GM19372 (cell line): Measurements from ENCODE around the gene APBA2.

Experiments
- ATAC-seq: cut with Tn5 transposase; IDR thresholded peaks from one replicate; pipeline ENCODE4 v1.9.1; 2021; ENCODE audit warnings: mild to moderate bottlenecking, low read depth, moderate library complexity; ENCODE audit not compliant: unreplicated experiment

APBA2 gene

DNA sequence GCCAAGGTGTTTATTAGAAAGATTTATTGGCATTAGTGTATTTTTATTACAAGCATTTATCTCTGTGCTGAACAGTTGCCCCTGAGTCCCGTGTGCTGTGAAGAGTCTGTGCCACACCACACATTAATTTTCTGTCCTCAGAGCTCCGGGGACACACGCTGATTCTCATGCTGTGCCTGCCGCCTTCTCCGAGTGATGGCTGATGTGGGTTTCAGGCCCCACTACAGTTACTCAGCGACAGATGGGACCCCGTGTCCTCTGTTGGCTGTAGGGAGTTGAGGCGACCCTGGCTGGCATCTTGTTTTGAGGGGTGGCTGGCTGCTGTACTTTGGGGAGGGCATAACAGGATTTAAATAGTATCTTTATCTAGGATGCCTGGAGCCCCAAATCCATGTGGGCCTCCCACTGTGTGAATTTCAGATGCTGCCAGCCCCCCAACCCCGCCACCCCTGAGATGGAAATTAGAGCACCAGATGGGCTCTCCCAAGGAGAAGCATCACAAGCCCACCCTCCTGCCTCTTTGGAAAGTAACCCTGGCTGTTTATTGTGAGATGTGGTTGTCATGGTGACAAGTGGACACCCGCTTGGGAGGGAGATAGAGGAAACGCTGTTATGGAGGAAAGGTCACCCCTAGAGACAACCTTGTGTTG, 185.6 kb downstream of the APBA2 start:
- ATAC-seq, result no peak

DNA sequence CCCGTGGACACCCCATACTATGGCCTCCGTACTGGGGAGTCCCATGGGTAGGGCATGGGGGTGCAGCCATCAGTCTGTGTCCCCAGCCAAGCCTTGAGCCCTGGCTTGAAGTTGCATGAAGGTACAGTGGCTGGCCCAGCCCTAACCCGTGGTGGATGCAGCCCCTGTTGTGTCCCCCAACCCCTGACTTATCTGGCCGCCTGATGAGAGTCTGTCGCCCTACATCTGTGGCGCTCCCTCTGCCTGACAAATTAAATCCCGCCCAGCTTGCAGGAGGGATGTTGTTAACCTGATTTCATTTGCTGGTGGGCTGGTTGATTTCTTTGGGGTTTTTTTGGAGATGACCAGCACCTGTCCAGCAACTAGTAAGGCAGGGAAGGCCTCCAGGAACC, 186.1 kb downstream of the APBA2 start:
- ATAC-seq, result no peak

GRCh38 chr15:29072444-29072843, 186.7 kb downstream of the APBA2 start:
- ATAC-seq, result no peak

DNA sequence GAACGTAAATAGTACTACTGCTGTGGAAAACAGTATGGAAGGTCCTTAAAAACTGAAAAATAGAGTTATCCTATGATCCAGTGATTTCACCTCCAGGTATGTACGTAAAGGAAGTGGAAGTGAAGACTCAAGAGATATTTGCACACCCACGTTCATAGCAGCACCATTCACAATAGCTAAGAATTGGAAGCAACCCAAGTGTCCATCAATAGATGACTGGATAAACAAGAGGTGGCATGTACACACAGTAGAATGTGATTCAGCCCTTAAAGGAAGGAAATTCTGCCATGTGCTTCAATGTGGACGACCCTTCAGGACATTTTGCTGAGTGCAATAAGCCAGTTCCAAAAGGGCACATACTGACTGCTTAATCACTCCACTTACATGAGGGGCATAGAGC, 188.3 kb downstream of the APBA2 start:
- no peak for ATAC-seq

GRCh38 chr15:29078541-29078940, 192.8 kb downstream of the APBA2 start:
- no peak for ATAC-seq

- ATAC-seq, result no peak
Observed at GRCh38 chr15:29079479-29079878, 193.7 kb downstream of the APBA2 start.

DNA sequence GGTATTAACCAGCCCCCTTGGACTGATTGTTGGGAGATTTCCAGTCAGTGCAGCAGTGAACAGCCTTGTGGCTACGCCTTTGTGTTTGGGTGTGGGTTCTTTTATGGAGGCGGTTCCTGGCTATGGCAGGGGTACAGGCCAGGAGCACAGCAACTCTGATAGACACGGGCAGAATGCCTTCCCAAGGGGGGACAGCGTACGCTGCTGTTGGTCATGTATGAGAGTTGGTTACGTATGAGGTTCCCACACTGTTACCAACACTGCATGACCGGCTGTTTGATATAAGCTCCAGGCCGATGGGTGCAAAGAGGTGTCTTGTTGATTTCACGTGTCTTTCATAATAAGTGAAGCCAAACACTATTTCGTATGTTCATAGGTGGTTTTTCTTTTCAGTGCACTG, 196.0 kb downstream of the APBA2 start:
- no peak for ATAC-seq

- ATAC-seq, result no peak
Observed at GRCh38 chr15:29083161-29083560, 197.4 kb downstream of the APBA2 start.

DNA sequence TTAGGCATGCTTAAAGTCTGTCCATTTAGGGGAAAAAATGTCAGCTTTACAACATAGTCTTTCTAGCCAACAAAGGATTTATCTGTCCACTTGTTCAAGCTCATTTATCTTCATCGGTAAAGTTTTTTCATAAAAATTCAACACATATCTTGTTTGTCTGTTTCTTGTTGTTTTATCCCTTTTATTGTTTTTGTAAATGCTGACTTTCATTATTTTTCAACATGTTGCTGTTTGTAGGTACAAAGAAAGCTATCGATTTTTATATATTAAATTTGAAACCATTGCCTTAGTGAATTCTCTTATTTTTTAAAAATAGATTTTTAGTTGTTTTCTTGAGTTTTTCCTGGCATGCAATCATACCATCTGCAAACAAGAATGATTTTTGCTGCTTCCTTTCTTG, 198.1 kb downstream of the APBA2 start:
- no peak for ATAC-seq

DNA sequence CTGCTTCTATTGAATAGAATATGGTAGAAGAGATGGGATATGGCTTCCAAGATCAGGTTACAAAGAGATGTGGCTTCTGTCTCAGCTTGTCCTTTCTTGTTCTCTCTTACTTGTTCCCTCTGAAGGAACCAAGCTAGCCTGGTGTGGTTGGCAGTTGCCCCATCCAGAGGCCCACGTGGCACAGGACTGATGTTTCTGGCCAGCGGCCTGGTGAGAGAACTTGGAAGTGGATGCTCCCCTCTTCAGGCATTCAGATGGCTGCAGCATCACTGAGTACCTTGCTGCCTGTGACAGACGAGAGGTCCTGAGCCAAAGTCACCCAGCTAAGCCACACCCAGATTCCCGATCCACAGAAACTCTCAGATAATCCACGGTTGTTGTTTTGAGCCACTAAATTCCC, 200.2 kb downstream of the APBA2 start:
- ATAC-seq, result no peak

- ATAC-seq, result no peak
Observed at GRCh38 chr15:29086891-29087290, 201.1 kb downstream of the APBA2 start.

DNA sequence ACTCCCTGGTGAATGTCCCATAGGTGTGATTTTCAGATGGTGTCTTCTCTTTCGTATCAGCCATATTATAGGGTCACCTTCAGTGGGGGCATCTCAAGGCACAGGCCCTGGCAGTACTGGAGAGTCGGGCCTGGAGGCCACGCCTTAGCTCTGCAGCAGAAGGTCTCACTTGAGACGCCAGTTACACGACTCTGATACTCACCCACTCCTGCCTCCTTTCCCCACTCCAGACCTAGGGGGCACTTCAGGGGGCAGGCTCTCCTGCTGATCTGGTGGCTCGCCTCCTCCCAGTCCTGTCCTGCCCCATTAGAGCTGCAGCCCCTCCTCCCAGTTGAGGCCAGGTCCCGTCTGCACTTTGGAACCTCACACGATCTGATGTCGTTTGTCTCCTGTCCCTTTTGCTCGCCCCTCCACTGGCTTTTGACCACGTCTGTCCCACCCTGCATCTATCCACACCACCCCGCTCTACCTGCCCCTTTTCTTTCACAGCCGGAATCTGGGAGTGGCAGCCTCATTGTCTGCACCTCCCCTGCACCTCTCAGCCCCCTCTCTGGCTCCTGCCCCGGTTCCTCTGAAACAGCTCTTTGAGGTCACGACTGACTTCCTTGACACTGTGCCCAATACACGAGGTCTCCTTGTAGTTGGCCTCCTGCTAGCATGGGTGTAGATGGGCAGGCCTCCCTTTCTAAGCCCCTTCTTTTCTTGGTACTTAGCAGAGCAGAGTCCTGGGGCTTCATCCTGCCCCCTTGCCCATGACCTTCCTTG, 201.9 kb downstream of the APBA2 start:
- ATAC-seq, result no peak

- no peak for ATAC-seq
Observed at GRCh38 chr15:29088666-29089065, 202.9 kb downstream of the APBA2 start.

GRCh38 chr15:29089731-29090616, 204.2 kb downstream of the APBA2 start:
- ATAC-seq, result no peak

GRCh38 chr15:29090617-29091466, 205.1 kb downstream of the APBA2 start:
- ATAC-seq, result no peak

- no peak for ATAC-seq
Observed at GRCh38 chr15:29091666-29092065, 205.9 kb downstream of the APBA2 start.

GRCh38 chr15:29092376-29093064, 206.7 kb downstream of the APBA2 start:
- ATAC-seq, result no peak

DNA sequence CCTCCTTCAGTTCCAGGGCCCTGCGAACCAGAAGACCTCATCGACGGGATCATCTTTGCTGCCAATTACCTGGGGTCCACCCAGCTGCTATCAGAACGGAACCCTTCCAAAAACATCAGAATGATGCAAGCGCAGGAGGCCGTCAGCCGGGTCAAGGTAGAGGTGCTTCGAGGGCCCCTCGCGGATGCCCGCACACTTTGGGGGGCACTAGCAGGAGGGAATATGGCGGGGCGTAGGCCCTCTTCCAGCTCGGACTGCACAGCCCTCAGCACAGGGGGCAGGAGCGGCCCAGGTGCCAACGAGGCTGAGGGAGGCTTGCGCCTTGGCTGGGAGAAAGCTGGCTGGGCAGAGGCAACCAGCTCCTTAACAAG, 207.3 kb downstream of the APBA2 start:
- no peak for ATAC-seq

- ATAC-seq, result no peak
Observed at GRCh38 chr15:29093696-29094343, 208.0 kb downstream of the APBA2 start.
